ENCODE results near the gene HS2ST1.

The HS2ST1 gene

DNA sequence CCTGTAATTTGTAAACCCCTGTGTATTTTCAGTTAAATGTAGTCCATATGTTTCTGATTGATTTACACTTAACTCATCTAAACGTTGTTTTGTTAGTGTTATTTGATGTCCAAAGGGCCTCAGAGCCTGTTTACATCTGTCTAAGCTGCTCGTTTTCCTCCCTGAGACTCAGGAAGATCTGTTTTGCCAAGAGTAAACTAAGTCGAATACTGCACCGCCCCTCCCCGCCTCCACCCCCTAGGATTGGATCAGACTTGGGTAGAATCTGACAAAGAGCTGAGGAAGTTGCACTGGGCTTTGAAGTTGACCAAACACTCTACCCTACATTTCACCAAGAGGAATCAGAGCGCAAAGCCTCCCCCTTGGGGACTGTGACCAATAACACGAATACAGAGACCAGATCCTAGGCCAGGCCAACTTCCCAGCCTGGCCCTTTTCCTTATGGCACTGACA lies 207.3 kb downstream of the HS2ST1 start:
- H3K4me1 ChIP-seq (ENCODE audit: control extremely low read depth in 1 of 4, control insufficient read depth in 4 of 4, insufficient read depth in 4 of 4, low read length in 3 of 4): no peaks in the 10 kb centered on the region
- no peak overlapping the region for H3K27ac ChIP-seq (ENCODE audit: insufficient read depth in 1 of 2, low read depth in 1 of 2, low read length in 2 of 2, poor library complexity in 1 of 2, severe bottlenecking in 2 of 2)
- no peak overlapping the region for H3K4me3 ChIP-seq (ENCODE audit: control insufficient read depth in 1 of 7, extremely low read depth in 1 of 7, insufficient read depth in 4 of 7, low read depth in 2 of 7, low read length in 6 of 7)
- CTCF ChIA-PET: interaction anchor here (0.9 to 1.0 kb wide), 2 partner anchors 25 to 172 kb away, joined by 3 read pairs; no protein-coding TSS in a partner anchor
- no peaks in the 10 kb centered on the region for H3K9me3 ChIP-seq (ENCODE audit: control extremely low read depth in 1 of 5, control insufficient read depth in 4 of 5, insufficient read depth in 2 of 5, low read depth in 1 of 5, low read length in 4 of 5)
- POLR2A ChIA-PET: no interaction called here
- 97% methylated on average over 5 of the region's 7 CpGs for WGBS (ENCODE audit: insufficient coverage)
- no peak for DNase-seq
- H3K27me3 ChIP-seq (replicated peaks in 2 of 5; ENCODE audit: control insufficient read depth in 4 of 5, insufficient read depth in 5 of 5, low read length in 4 of 5): no peaks in the 10 kb centered on the region
- H3K36me3 ChIP-seq (ENCODE audit: control insufficient read depth in 4 of 4, insufficient read depth in 4 of 4, low read length in 3 of 4): no peaks in the 10 kb centered on the region

DNA sequence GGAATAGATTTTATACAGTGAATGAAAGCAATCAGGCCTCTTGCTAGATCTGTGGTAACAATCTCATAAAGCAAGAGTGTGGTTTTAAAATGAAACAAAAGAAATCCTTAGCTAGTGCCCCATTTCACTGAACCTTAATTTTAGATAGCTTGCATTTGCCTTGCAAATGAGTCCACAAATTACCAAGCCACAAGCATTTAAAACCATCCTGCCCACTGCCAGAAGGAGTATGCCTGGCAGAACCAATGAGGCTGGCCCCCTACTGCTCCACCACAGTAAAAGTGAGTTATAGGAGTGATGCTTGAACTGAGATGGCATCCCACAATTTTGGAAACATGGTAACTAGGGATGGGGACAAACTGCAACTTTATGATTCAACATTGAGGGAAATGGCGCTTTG lies 207.8 kb downstream of the HS2ST1 start:
- 100% methylated on average over 1 of the region's 1 CpG for WGBS (ENCODE audit: insufficient coverage)
- H3K4me1 ChIP-seq (ENCODE audit: control extremely low read depth in 1 of 4, control insufficient read depth in 4 of 4, insufficient read depth in 4 of 4, low read length in 3 of 4): no peaks in the 10 kb centered on the region
- DNase-seq: no peak
- CTCF ChIA-PET: interaction anchor here (0.9 kb wide), 1 partner anchor 172 kb away, joined by 3 read pairs; no protein-coding TSS in a partner anchor
- H3K4me3 ChIP-seq (ENCODE audit: control insufficient read depth in 1 of 7, extremely low read depth in 1 of 7, insufficient read depth in 4 of 7, low read depth in 2 of 7, low read length in 6 of 7): no peak overlapping the region
- no peaks in the 10 kb centered on the region for H3K9me3 ChIP-seq (ENCODE audit: control extremely low read depth in 1 of 5, control insufficient read depth in 4 of 5, insufficient read depth in 2 of 5, low read depth in 1 of 5, low read length in 4 of 5)
- H3K27me3 ChIP-seq (replicated peaks in 2 of 5; ENCODE audit: control insufficient read depth in 4 of 5, insufficient read depth in 5 of 5, low read length in 4 of 5): no peaks in the 10 kb centered on the region
- POLR2A ChIA-PET: no interaction called here
- H3K36me3 ChIP-seq (ENCODE audit: control insufficient read depth in 4 of 4, insufficient read depth in 4 of 4, low read length in 3 of 4): no peaks in the 10 kb centered on the region
- no peak overlapping the region for H3K27ac ChIP-seq (ENCODE audit: insufficient read depth in 1 of 2, low read depth in 1 of 2, low read length in 2 of 2, poor library complexity in 1 of 2, severe bottlenecking in 2 of 2)

DNA sequence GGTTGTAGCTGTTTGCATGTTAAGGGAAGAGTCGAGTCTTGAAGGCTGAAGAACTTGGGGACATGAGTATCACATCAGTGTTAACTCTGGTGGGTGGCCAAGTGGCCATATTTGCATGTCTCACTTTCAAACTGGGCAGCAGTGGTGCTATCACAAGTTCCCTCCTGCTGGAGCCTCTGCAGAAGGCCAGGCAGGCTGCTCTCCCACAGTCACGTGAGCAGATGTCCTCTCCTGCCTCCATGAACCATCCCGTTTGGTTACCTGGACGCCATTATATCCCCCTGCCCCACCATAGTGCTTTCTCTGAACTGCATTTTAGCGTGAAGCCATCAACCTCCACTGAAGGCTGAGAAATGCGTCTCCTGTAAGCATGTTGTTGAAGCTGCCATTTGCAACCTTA lies 209.2 kb downstream of the HS2ST1 start:
- no peaks in the 10 kb centered on the region for H3K36me3 ChIP-seq (ENCODE audit: control insufficient read depth in 4 of 4, insufficient read depth in 4 of 4, low read length in 3 of 4)
- no peaks in the 10 kb centered on the region for H3K4me1 ChIP-seq (ENCODE audit: control extremely low read depth in 1 of 4, control insufficient read depth in 4 of 4, insufficient read depth in 4 of 4, low read length in 3 of 4)
- no peaks in the 10 kb centered on the region for H3K27me3 ChIP-seq (replicated peaks in 2 of 5; ENCODE audit: control insufficient read depth in 4 of 5, insufficient read depth in 5 of 5, low read length in 4 of 5)
- no peaks in the 10 kb centered on the region for H3K9me3 ChIP-seq (ENCODE audit: control extremely low read depth in 1 of 5, control insufficient read depth in 4 of 5, insufficient read depth in 2 of 5, low read depth in 1 of 5, low read length in 4 of 5)
- DNase-seq: no peak
- 92% methylated on average over 6 of the region's 6 CpGs for WGBS (ENCODE audit: insufficient coverage)
- ChIA-PET CTCF (no interaction called here), POLR2A (no interaction called here)
- H3K27ac ChIP-seq (ENCODE audit: insufficient read depth in 1 of 2, low read depth in 1 of 2, low read length in 2 of 2, poor library complexity in 1 of 2, severe bottlenecking in 2 of 2): no peak overlapping the region
- H3K4me3 ChIP-seq (ENCODE audit: control insufficient read depth in 1 of 7, extremely low read depth in 1 of 7, insufficient read depth in 4 of 7, low read depth in 2 of 7, low read length in 6 of 7): no peak overlapping the region

DNA sequence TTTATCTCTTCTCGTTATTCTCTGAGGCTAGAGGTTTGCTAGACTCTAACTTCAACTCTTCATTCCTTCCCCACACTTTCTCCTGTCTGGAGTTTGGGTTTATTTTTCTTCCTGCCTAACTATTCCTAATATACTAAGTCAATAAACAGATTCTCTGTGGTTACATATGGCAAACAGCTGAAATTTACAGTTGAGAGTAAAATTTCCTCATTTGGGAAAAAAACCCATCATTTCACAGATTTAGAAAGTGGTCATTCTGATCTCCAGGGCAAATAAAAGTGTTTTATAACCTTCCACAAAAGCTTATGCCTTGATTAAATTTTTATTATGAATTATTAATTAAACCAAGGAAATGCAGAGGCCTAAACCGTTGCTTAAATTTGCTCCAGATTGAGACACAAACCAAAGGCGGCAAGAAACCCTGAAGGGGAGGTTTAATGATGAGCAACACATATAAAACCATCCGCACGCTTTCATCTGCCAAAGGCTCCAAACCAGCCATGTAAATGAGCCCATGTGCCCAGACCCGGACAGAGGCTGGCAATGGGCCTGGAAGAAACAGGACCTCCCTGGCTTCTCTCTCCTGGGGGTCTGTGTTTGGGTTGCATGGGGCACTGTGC lies 212.6 kb downstream of the HS2ST1 start:
- ChIA-PET POLR2A (no interaction called here), CTCF (interaction anchor here (1.1 kb wide), 1 partner anchor 167 kb away, joined by 3 read pairs; no protein-coding TSS in a partner anchor)
- 96% methylated on average over 6 of the region's 6 CpGs for WGBS (ENCODE audit: insufficient coverage)
- DNase-seq: no peak
- H3K4me1 ChIP-seq (ENCODE audit: control extremely low read depth in 1 of 4, control insufficient read depth in 4 of 4, insufficient read depth in 4 of 4, low read length in 3 of 4): peaks cover 0 to 13% (median 4%) of the 10 kb centered on the region in 4 experiments
- H3K36me3 ChIP-seq (ENCODE audit: control insufficient read depth in 4 of 4, insufficient read depth in 4 of 4, low read length in 3 of 4): no peaks in the 10 kb centered on the region
- no peak overlapping the region for H3K27ac ChIP-seq (ENCODE audit: insufficient read depth in 1 of 2, low read depth in 1 of 2, low read length in 2 of 2, poor library complexity in 1 of 2, severe bottlenecking in 2 of 2)
- no peak overlapping the region for H3K4me3 ChIP-seq (ENCODE audit: control insufficient read depth in 1 of 7, extremely low read depth in 1 of 7, insufficient read depth in 4 of 7, low read depth in 2 of 7, low read length in 6 of 7)
- H3K27me3 ChIP-seq (replicated peaks in 2 of 5; ENCODE audit: control insufficient read depth in 4 of 5, insufficient read depth in 5 of 5, low read length in 4 of 5): no peaks in the 10 kb centered on the region
- H3K9me3 ChIP-seq (ENCODE audit: control extremely low read depth in 1 of 5, control insufficient read depth in 4 of 5, insufficient read depth in 2 of 5, low read depth in 1 of 5, low read length in 4 of 5): no peaks in the 10 kb centered on the region

DNA sequence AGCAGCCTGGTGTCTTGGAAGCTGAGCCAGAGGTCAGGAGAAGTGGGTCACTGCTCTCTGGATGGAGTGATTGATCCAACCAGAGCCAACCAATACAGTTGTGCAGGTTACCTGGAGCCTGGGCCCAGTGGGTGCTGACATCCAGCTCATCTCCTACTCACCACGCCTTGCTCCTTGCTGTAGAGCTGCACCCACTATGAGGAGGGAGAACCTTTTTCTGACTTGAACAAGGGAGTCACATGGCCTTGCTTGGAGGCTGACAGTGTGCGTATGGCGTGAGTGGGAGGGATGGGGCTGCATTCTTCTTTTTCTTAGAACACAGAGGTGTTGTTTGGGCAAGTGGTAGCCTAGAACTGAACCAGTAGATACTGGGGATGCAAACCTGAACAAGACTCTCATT lies 213.1 kb downstream of the HS2ST1 start:
- WGBS (ENCODE audit: insufficient coverage): 96% methylated on average over 3 of the region's 3 CpGs

DNA sequence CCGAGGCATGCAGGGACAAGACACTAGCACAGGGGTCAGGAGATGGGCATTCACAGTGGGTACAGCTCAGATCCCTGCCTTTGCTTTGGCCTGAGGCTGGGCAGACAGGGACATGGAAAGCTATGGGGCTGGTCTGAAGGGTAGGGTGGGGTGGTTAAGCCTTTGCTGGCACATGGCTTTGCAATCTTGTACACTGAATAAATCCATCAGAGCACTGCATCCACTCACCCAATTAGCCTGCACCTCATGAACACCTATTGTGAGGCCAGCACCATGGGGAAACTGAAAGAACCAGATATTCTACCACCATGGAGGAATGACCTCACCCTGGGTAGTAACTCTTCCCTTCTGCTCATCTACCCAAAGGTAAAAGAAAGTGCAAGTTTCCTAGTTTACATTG lies 214.6 kb downstream of the HS2ST1 start:
- POLR2A ChIA-PET: no interaction called here
- Histone ChIP-seq H3K9me3 (ENCODE audit: control extremely low read depth in 1 of 5, control insufficient read depth in 4 of 5, insufficient read depth in 2 of 5, low read depth in 1 of 5, low read length in 4 of 5) (no peaks in the 10 kb centered on the region), H3K27me3 (replicated peaks in 2 of 5; ENCODE audit: control insufficient read depth in 4 of 5, insufficient read depth in 5 of 5, low read length in 4 of 5) (peaks cover 0 to 3% (median 0%) of the 10 kb centered on the region in 5 experiments), H3K4me3 (ENCODE audit: control insufficient read depth in 1 of 7, extremely low read depth in 1 of 7, insufficient read depth in 4 of 7, low read depth in 2 of 7, low read length in 6 of 7) (no peak overlapping the region), H3K4me1 (ENCODE audit: control extremely low read depth in 1 of 4, control insufficient read depth in 4 of 4, insufficient read depth in 4 of 4, low read length in 3 of 4) (peaks cover 0 to 21% (median 12%) of the 10 kb centered on the region in 4 experiments), H3K27ac (ENCODE audit: insufficient read depth in 1 of 2, low read depth in 1 of 2, low read length in 2 of 2, poor library complexity in 1 of 2, severe bottlenecking in 2 of 2) (no peak overlapping the region), H3K36me3 (ENCODE audit: control insufficient read depth in 4 of 4, insufficient read depth in 4 of 4, low read length in 3 of 4) (no peaks in the 10 kb centered on the region)
- 100% methylated on average over 1 of the region's 1 CpG for WGBS (ENCODE audit: insufficient coverage)
- DNase-seq: no peak
- CTCF ChIA-PET: interaction anchor here (1.2 to 3.2 kb wide), 3 partner anchors 8 to 164 kb away, joined by 3 to 12 read pairs (median 5); no protein-coding TSS in a partner anchor

More for the DNA sequence above, 213.1 kb downstream of the HS2ST1 start:
- no peak overlapping the region for H3K27ac ChIP-seq (ENCODE audit: insufficient read depth in 1 of 2, low read depth in 1 of 2, low read length in 2 of 2, poor library complexity in 1 of 2, severe bottlenecking in 2 of 2)
- H3K9me3 ChIP-seq (ENCODE audit: control extremely low read depth in 1 of 5, control insufficient read depth in 4 of 5, insufficient read depth in 2 of 5, low read depth in 1 of 5, low read length in 4 of 5): no peaks in the 10 kb centered on the region
- H3K4me1 ChIP-seq (ENCODE audit: control extremely low read depth in 1 of 4, control insufficient read depth in 4 of 4, insufficient read depth in 4 of 4, low read length in 3 of 4): peaks cover 0 to 18% (median 10%) of the 10 kb centered on the region in 4 experiments
- H3K4me3 ChIP-seq (ENCODE audit: control insufficient read depth in 1 of 7, extremely low read depth in 1 of 7, insufficient read depth in 4 of 7, low read depth in 2 of 7, low read length in 6 of 7): no peak overlapping the region
- DNase-seq: no peak
- peaks cover 0 to 2% (median 0%) of the 10 kb centered on the region in 5 experiments for H3K27me3 ChIP-seq (replicated peaks in 2 of 5; ENCODE audit: control insufficient read depth in 4 of 5, insufficient read depth in 5 of 5, low read length in 4 of 5)
- ChIA-PET POLR2A (no interaction called here), CTCF (interaction anchor here (1.4 kb wide), 1 partner anchor 9 kb away, joined by 5 read pairs; no protein-coding TSS in a partner anchor)
- H3K36me3 ChIP-seq (ENCODE audit: control insufficient read depth in 4 of 4, insufficient read depth in 4 of 4, low read length in 3 of 4): no peaks in the 10 kb centered on the region

DNA sequence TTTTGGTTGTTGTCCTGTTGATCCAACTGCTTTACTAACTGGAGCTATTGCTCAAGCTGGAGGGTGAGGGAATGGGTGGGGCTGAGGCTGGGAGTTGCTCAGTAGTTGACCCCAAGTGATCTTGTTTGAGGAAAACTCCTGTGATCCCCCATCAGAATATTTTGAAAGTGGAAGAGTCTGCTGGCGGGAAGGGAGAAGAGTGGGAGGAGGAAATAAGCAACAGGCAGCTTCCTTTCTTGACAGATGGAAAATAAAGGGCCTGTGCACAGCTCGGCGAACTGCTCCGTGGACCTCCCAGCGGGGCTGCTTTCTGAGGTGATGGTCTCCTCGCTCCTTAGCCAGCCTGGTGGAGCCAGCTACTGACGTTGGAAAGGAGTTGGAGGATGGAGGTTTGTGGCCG lies 215.2 kb downstream of the HS2ST1 start:
- ChIA-PET POLR2A (no interaction called here), CTCF (interaction anchor here (0.6 to 3.2 kb wide), 2 partner anchors 38 to 163 kb away, joined by 3 to 12 read pairs; no protein-coding TSS in a partner anchor)
- Histone ChIP-seq H3K9me3 (ENCODE audit: control extremely low read depth in 1 of 5, control insufficient read depth in 4 of 5, insufficient read depth in 2 of 5, low read depth in 1 of 5, low read length in 4 of 5) (no peaks in the 10 kb centered on the region), H3K27me3 (replicated peaks in 2 of 5; ENCODE audit: control insufficient read depth in 4 of 5, insufficient read depth in 5 of 5, low read length in 4 of 5) (peaks cover 0 to 3% (median 0%) of the 10 kb centered on the region in 5 experiments), H3K27ac (ENCODE audit: insufficient read depth in 1 of 2, low read depth in 1 of 2, low read length in 2 of 2, poor library complexity in 1 of 2, severe bottlenecking in 2 of 2) (no peak overlapping the region), H3K4me1 (ENCODE audit: control extremely low read depth in 1 of 4, control insufficient read depth in 4 of 4, insufficient read depth in 4 of 4, low read length in 3 of 4) (peaks cover 0 to 21% (median 12%) of the 10 kb centered on the region in 4 experiments), H3K36me3 (ENCODE audit: control insufficient read depth in 4 of 4, insufficient read depth in 4 of 4, low read length in 3 of 4) (no peaks in the 10 kb centered on the region), H3K4me3 (ENCODE audit: control insufficient read depth in 1 of 7, extremely low read depth in 1 of 7, insufficient read depth in 4 of 7, low read depth in 2 of 7, low read length in 6 of 7) (no peak overlapping the region)
- DNase-seq: no peak
- 90% methylated on average over 6 of the region's 8 CpGs for WGBS (ENCODE audit: insufficient coverage)
